Activated CD8-positive, alpha-beta memory T cell treated with anti-CD3 and anti-CD28 coated beads, Interleukin-2, amount 10 ng/mL, durations not matched to agents 7 days and 5 days (primary cell): Measurements from ENCODE around the gene CLDN16. TPM values are rescaled to one million over a fixed set of nuclear protein-coding genes. Genes with fewer than 3 reads are reported as not detected.

ENCODE experiments used
- ATAC-seq: fragments of 150-1000 bp; cut with Tn5 transposase; one replicate; pipeline ENCODE4 v1.10.0; 2021; ENCODE audit warnings: moderate library complexity
- CTCF ChIA-PET: fragments of 350-600 bp; sonication (Branson Sonifier 250); formaldehyde crosslinking; loops from one replicate; lab custom pipeline; 2021; ENCODE audit warnings: antibody characterized with exemption; lab: Charles Lee
- DNase-seq: peaks from one replicate; pipeline ENCODE4 v3.0.0-alpha.2; 2020
- H3K27ac Mint-ChIP-seq: one replicate; pipeline ENCODE4 v1.8.0; 2021; ENCODE audit warnings: mild to moderate bottlenecking, mixed read lengths
- H3K27me3 Mint-ChIP-seq: one replicate; pipeline ENCODE4 v1.8.0; 2021; ENCODE audit warnings: mixed read lengths
- H3K36me3 Mint-ChIP-seq: one replicate; pipeline ENCODE4 v1.8.0; 2021; ENCODE audit warnings: mild to moderate bottlenecking, mixed read lengths
- H3K4me1 Mint-ChIP-seq: one replicate; pipeline ENCODE4 v1.8.0; 2021; ENCODE audit warnings: mixed read lengths
- H3K4me3 Mint-ChIP-seq: one replicate; pipeline ENCODE4 v1.8.0; 2021; ENCODE audit warnings: mild to moderate bottlenecking, moderate library complexity, mixed read lengths
- H3K9me3 Mint-ChIP-seq: one replicate; pipeline ENCODE4 v1.8.0; 2022; ENCODE audit warnings: low read depth, mixed read lengths
- total RNA-seq, 2 experiments: library from RNA; stranded (reverse); gene quantifications; one replicate each; pipeline ENCODE4 v1.2.3, GENCODE V29; 2021

CLDN16 gene, protein sequence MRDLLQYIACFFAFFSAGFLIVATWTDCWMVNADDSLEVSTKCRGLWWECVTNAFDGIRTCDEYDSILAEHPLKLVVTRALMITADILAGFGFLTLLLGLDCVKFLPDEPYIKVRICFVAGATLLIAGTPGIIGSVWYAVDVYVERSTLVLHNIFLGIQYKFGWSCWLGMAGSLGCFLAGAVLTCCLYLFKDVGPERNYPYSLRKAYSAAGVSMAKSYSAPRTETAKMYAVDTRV
- total RNA-seq: not detected

DNA sequence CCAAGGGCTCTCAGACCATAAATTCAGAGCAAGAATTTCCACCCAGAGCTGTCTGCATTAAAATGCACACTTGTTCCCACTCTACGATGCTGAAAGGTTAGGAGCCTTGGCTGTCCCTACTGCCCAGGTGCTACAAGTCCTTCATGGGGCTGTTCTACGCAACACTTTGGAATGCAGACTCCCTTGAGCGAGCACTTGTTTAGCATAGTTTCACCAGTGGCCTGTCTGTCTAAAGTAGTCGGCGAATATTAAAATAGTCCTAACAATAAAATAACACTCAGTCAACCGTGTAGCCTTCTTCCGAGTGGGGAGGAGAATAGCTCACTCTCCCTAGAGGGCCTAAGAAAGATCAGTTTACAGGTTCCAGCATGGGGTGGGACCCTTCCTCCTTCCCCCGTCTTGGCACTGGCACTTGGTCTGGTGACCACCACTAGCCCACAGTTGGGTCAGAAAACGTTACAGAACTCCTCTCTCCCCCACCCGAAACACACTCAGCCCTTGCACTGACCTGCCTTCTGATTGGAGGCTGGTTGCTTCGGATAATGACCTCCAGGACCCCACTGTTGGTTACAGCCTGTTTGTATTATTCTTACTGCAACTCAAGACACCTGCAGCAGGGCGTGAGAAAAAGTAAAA is at the start of gene CLDN16:
Gene CLDN16 (plus strand): TSS at position 586 of the 636 bp plus-strand sequence. CDS start 167 bp downstream, outside the sequence.
- CTCF ChIA-PET: interaction anchor here (1.0 kb wide), 1 partner anchor 65 kb away, joined by 3 read pairs; the partner anchor contains the start of gene CLDN1
- no peak for DNase-seq

DNA sequence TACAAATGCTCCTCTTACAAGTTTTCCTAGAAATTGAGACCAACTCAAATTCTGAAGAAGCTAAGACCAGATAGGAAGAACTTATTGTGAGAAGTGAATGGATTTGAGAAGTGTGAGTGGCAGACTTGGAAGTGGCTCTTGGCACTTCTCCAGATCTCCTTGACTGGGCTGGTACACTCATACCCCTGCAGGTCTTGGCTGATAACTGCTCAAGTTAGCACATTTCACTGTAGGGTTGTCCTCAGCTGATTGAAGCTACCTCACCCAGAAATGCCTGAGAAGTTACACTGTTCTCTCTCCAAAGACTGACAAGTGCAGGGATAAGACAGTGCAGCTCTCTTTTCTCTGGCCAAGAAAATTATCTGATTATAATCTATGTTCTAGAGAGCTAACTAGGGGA is 49.2 kb upstream of the CLDN16 start:
- H3K36me3 Mint-ChIP-seq: no peaks in the 10 kb centered on the region
- H3K4me3 Mint-ChIP-seq: no peak overlapping the region
- ATAC-seq: no peak
- peaks cover 5% of the 10 kb centered on the region for H3K27me3 Mint-ChIP-seq
- CTCF ChIA-PET: interaction anchor here (1.3 kb wide), 1 partner anchor 17 kb away, joined by 5 read pairs; the partner anchor contains the start of gene CLDN1
- DNase-seq: no peak
- H3K9me3 Mint-ChIP-seq: no peaks in the 10 kb centered on the region
- H3K4me1 Mint-ChIP-seq: peaks cover 4% of the 10 kb centered on the region
- H3K27ac Mint-ChIP-seq: no peak overlapping the region

More for the DNA sequence above, at the start of gene CLDN16:
- H3K4me3 Mint-ChIP-seq: no peak within 1 kb of the TSS
- H3K27me3 Mint-ChIP-seq: no peaks in the 10 kb centered on the region
- no peaks in the 10 kb centered on the region for H3K9me3 Mint-ChIP-seq
- H3K36me3 Mint-ChIP-seq: no peaks in the 10 kb centered on the region
- no peak within 1 kb of the TSS for H3K27ac Mint-ChIP-seq
- H3K4me1 Mint-ChIP-seq: no peaks in the 10 kb centered on the region
- no peak for ATAC-seq

DNA sequence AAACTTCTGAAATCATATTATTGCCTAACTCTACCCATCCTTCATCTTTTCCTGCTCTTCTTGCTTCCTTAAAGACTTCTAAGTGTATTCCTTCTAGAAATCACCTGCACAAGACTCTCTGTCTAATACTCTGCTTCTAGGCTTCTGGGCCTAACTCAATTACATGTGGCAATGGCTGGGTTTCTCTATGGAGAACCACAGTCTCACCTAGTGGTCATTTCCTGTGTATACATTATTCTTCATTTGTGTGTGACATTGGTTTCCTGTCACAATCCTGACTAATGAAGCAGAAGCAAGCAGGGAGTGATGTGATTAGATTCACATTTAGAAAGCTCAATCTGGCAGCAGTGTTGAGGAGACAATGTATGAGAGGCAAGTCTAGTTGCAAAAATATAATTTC is 48.8 kb upstream of the CLDN16 start:
- H3K36me3 Mint-ChIP-seq: no peaks in the 10 kb centered on the region
- H3K27ac Mint-ChIP-seq: no peak overlapping the region
- CTCF ChIA-PET: interaction anchor here (1.3 kb wide), 1 partner anchor 17 kb away, joined by 5 read pairs; the partner anchor contains the start of gene CLDN1
- peaks cover 4% of the 10 kb centered on the region for H3K4me1 Mint-ChIP-seq
- H3K9me3 Mint-ChIP-seq: no peaks in the 10 kb centered on the region
- no peak overlapping the region for H3K4me3 Mint-ChIP-seq
- no peak for DNase-seq
- no peak for ATAC-seq
- H3K27me3 Mint-ChIP-seq: peaks cover 5% of the 10 kb centered on the region

DNA sequence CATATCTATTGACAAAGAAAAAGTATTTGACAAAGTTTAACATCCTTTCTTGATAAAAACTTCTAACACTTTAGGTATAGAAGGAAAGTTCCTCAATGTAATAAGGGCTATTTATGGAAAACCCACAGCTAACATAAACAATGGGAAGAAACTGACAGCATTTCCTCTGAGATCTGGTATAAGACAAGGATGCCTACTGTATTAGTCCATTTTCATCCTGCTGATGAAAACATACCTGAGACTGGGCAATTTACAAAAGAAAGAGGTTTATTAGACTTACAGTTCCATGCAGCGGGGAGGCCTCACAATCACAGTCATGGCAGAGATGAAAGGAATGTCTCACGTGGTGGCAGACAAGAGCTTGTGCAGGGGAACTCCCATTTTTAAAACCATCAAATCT is 47.9 kb upstream of the CLDN16 start:
- CTCF ChIA-PET: no interaction called here
- no peak for DNase-seq
- no peaks in the 10 kb centered on the region for H3K36me3 Mint-ChIP-seq
- H3K9me3 Mint-ChIP-seq: no peaks in the 10 kb centered on the region
- peaks cover 4% of the 10 kb centered on the region for H3K4me1 Mint-ChIP-seq
- H3K27me3 Mint-ChIP-seq: peaks cover 5% of the 10 kb centered on the region
- ATAC-seq: no peak
- no peak overlapping the region for H3K4me3 Mint-ChIP-seq
- H3K27ac Mint-ChIP-seq: no peak overlapping the region

DNA sequence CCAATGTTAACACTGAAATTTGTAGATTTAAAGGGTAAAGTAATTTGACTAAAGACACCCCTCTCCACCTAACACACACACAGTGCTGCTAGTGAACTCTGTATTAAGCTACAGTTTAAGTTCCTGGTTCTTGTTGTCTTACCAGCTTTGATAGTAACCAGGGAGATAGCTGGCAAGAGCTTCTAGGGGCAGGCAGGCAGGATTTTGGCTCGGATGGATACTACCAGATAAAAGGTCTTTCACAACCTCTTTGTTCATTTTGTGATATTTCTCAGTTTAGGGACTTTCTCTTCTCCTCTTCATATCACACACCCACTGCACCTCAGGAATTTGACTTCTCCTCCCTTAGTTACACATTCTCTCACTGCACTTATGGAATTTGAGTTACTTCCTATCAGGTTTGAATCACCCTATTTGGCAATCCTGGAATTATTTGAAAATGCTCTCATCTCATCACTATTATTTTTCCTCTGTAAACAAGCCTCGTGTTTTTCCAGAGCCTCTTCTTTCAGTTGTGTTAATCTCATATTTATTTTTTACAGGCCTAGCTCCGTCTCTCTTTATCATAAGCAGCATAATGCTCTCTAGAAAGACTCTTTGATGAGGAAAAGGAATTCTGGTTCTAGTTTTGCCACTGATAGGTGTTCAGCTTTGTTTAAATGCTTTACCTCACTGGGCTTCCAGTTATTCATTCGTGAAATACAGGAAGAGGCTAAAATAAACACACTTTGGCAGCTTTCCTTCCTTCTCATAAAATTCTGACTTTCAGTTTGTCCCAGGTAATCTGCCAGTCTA is 42.7 kb upstream of the CLDN16 start:
- no peaks in the 10 kb centered on the region for H3K36me3 Mint-ChIP-seq
- DNase-seq: no peak
- H3K4me3 Mint-ChIP-seq: no peak overlapping the region
- no peak for ATAC-seq
- peaks cover 7% of the 10 kb centered on the region for H3K27me3 Mint-ChIP-seq
- CTCF ChIA-PET: interaction anchor here (1.8 kb wide), 1 partner anchor 23 kb away, joined by 4 read pairs; the partner anchor contains the start of gene CLDN1
- H3K27ac Mint-ChIP-seq: no peak overlapping the region
- no peaks in the 10 kb centered on the region for H3K4me1 Mint-ChIP-seq
- H3K9me3 Mint-ChIP-seq: no peaks in the 10 kb centered on the region

DNA sequence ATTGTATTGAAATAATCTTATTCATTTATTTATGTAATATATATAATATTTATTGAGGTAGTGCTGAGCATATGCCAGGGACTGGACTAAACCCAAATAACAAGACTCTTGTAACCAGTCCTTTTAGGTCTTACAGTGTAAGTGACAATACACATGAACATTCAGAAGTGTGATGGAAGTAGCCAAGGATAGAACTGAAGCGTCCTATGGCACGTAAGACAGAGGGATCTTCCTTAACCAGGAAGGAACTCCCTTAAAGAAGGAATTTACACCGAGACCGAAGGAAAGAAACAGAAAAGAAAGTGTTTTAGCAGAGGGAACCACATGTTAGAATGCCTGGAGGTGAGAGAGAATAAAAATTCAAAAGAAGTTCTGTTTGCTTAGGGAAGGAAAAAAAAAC is 42.1 kb upstream of the CLDN16 start:
- H3K9me3 Mint-ChIP-seq: no peaks in the 10 kb centered on the region
- peaks cover 7% of the 10 kb centered on the region for H3K27me3 Mint-ChIP-seq
- no peaks in the 10 kb centered on the region for H3K36me3 Mint-ChIP-seq
- no peak overlapping the region for H3K4me3 Mint-ChIP-seq
- CTCF ChIA-PET: interaction anchor here (1.8 kb wide), 1 partner anchor 24 kb away, joined by 4 read pairs; the partner anchor contains the start of gene CLDN1
- ATAC-seq (no peak), DNase-seq (no peak)
- H3K4me1 Mint-ChIP-seq: no peaks in the 10 kb centered on the region
- no peak overlapping the region for H3K27ac Mint-ChIP-seq

DNA sequence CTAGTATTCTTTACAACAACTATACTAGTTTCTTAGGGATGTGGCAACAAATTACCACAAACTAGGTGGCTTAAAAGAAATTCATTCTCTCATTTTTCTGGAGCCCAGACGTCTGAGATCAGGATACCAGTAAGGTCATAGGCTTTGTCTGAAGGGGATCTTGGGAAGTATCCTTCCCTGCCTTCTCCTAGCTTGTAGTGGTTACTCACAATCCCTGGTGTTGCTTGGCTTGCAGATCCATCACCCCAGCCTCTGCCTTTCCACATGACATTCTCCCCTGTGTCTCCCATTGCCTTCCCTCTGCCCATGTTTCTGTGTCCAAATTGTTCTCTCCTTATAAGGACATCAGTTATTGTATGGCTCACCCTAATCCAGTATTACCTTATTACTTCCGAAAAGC is 41.4 kb upstream of the CLDN16 start:
- Mint-ChIP-seq H3K9me3 (no peaks in the 10 kb centered on the region), H3K27ac (no peak overlapping the region), H3K36me3 (no peaks in the 10 kb centered on the region), H3K4me1 (no peaks in the 10 kb centered on the region), H3K4me3 (no peak overlapping the region), H3K27me3 (peaks cover 7% of the 10 kb centered on the region)
- ATAC-seq (no peak), DNase-seq (no peak)
- CTCF ChIA-PET: no interaction called here

DNA sequence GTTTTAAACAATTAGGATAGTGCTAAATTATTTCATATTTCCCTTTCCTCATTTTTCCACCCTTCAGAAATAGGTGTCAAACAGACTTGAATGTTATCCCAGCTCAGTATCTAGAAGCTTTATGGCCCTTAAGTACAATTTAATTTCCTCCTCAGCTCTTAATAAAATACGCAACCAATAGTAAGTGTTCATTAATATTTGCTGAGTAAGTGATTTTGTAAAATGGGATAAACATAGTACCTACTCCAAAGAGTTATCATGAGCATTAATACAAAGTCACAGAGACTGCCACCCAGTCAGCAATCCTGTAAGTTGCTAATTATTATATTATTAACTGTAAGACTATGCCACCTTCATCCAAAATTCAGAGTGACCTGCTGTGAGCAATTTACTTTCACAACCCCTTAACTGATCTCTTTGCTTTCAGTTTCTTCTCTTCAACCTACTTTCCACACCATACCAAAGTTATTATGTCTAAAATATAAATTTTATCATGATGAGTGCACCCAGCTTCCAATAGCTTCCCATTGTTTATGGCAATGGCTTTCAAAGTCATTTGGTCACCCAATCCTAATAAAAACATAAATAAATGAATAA is 35.0 kb upstream of the CLDN16 start:
- no peaks in the 10 kb centered on the region for H3K9me3 Mint-ChIP-seq
- H3K36me3 Mint-ChIP-seq: no peaks in the 10 kb centered on the region
- H3K4me3 Mint-ChIP-seq: no peak overlapping the region
- DNase-seq: no peak
- no peaks in the 10 kb centered on the region for H3K27me3 Mint-ChIP-seq
- no peak for ATAC-seq
- no peaks in the 10 kb centered on the region for H3K4me1 Mint-ChIP-seq
- CTCF ChIA-PET: no interaction called here
- no peak overlapping the region for H3K27ac Mint-ChIP-seq

DNA sequence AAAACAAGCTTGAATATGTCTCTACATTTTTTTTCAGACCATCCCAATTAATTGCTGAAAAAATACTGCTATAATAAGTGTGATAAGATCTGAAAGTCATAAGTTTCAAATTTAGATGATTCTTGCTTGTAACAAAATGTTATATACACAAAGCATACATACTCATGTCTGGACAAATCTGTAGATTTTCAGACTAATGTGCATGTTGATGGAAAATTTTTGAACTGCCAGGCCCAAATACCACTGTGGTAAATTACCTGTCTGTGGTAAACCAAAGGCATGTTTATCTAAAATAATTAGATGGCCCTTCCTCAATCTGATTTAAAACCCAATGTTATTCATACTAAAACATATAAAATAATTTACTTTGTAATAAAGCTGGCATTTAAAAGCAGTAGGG is 31.7 kb upstream of the CLDN16 start:
- Mint-ChIP-seq H3K4me1 (no peaks in the 10 kb centered on the region), H3K4me3 (no peak overlapping the region), H3K27me3 (no peaks in the 10 kb centered on the region), H3K36me3 (no peaks in the 10 kb centered on the region), H3K27ac (no peak overlapping the region), H3K9me3 (no peaks in the 10 kb centered on the region)
- ATAC-seq (no peak), DNase-seq (no peak)
- CTCF ChIA-PET: no interaction called here

DNA sequence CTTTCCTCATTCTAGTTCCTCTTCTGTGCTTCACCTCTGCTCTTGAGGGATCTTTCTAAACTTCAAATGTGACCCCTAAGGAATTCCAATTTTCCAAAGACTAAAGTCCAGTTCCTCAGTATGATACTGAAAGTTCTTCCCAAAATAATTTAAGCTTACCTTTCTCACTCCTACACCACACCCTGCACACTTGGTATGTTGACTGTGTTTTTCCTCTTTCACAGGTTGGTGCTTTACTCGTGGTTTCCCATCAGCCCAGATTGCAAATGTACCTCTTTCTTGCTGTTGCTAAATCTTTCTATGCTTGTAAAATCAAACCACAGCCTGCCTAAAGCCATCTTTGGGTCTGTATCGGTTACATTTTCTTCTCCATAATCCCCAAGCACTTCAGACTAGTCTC is 30.5 kb upstream of the CLDN16 start:
- Mint-ChIP-seq H3K4me1 (no peaks in the 10 kb centered on the region), H3K27me3 (no peaks in the 10 kb centered on the region), H3K9me3 (no peaks in the 10 kb centered on the region), H3K4me3 (no peak overlapping the region), H3K27ac (no peak overlapping the region), H3K36me3 (no peaks in the 10 kb centered on the region)
- no peak for ATAC-seq
- no peak for DNase-seq
- CTCF ChIA-PET: no interaction called here

DNA sequence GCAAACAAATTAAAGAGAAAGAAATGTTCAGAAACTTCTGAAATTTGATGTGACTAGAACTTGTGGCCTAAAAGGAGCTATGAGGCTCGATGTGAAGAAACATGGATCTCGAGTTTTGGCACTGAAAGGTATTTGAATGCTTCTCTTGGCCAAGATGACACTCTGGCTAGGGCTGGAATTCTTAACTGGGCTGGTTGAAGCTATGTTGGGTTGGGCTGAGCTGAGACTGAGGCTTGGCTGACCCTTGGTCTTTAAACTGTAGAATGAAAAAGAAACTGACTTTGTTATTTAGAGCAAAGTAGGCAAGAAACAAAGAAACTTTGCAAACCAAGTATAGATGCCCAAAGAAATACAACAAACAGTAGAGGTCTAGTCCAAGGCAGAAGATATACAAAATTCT is 28.1 kb upstream of the CLDN16 start:
- DNase-seq (no peak), ATAC-seq (no peak)
- no peak overlapping the region for H3K4me3 Mint-ChIP-seq
- H3K27ac Mint-ChIP-seq: no peak overlapping the region
- CTCF ChIA-PET: interaction anchor here (1.0 kb wide), 1 partner anchor 10 kb away, joined by 3 read pairs; no protein-coding TSS in a partner anchor
- no peaks in the 10 kb centered on the region for H3K36me3 Mint-ChIP-seq
- H3K4me1 Mint-ChIP-seq: no peaks in the 10 kb centered on the region
- H3K27me3 Mint-ChIP-seq: no peaks in the 10 kb centered on the region
- H3K9me3 Mint-ChIP-seq: no peaks in the 10 kb centered on the region

DNA sequence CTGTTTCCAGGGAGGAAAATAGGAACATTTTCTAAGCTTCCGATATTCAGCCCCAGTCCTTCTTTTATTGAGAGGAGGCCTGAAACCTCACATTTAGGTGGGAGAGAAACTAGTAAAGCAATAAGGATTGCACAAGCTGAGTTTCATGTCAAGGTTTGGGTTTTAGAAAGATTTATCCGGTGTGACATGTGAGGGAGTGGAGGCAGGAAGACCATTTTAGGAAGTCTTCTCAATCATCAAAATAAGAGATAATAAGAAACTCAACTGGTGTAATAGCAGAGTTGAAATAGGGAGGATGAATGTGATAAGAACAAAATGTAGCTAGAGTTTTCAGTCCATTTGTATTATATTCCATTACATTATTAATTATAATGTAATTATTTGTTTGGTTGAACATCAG is 27.7 kb upstream of the CLDN16 start:
- Mint-ChIP-seq H3K27me3 (no peaks in the 10 kb centered on the region), H3K9me3 (no peaks in the 10 kb centered on the region), H3K4me3 (no peak overlapping the region), H3K4me1 (no peaks in the 10 kb centered on the region), H3K27ac (no peak overlapping the region), H3K36me3 (no peaks in the 10 kb centered on the region)
- DNase-seq: no peak
- CTCF ChIA-PET: interaction anchor here (1.0 kb wide), 1 partner anchor 10 kb away, joined by 3 read pairs; no protein-coding TSS in a partner anchor
- ATAC-seq: no peak

DNA sequence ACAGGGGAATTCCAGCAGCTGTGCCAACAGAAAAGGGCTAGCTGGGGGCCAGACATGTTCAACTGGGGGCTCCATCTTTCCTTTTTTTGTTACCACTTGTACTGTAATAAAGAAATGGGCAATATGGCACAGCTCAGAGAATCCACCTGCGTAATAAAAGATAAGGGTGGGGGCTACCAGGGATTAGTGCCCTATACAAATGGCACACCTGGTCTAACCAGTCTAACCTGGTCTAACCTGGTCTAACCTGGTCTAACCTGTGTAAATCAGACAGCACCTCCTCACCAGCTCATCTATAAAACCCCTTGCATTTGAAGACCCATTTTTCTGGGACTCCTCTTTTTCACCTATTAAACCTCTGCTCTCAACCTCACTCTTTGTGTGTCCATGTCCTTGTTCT is 26.2 kb upstream of the CLDN16 start:
- no peaks in the 10 kb centered on the region for H3K27me3 Mint-ChIP-seq
- DNase-seq: no peak
- no peaks in the 10 kb centered on the region for H3K4me1 Mint-ChIP-seq
- no peaks in the 10 kb centered on the region for H3K36me3 Mint-ChIP-seq
- H3K4me3 Mint-ChIP-seq: no peak overlapping the region
- no peak for ATAC-seq
- no peak overlapping the region for H3K27ac Mint-ChIP-seq
- CTCF ChIA-PET: no interaction called here
- H3K9me3 Mint-ChIP-seq: no peaks in the 10 kb centered on the region
